Esophagus squamous epithelium (tissue), 4 donors: ENCODE results near the gene HOXC13.

Source experiments
- CTCF ChIP-seq, 6 experiments: fragments of 450-650 bp in 4 of 6; fragments of 200-600 bp in 2 of 6; sonication (generic) in 2 of 6; IDR thresholded peaks; one replicate each; pipeline ENCODE4 v1.5.1; 2016 to 2019; ENCODE audit warnings: antibody characterized with exemption in 6 of 6, mild to moderate bottlenecking in 4 of 6, moderate library complexity in 4 of 6
- POLR2A ChIP-seq, 4 donors: fragments of 450-650 bp; IDR thresholded peaks; one replicate each; pipeline ENCODE4 v1.6.1; 2017; ENCODE audit warnings: antibody characterized with exemption in 4 of 4, mild to moderate bottlenecking in 4 of 4, moderate library complexity in 3 of 4

GRCh38 chr12:53924521-53925405 lies 13.9 kb upstream of the HOXC13 start:
- TF ChIP-seq CTCF (IDR thresholded peaks at IDR 0.05): no peak
- TF ChIP-seq POLR2A (IDR thresholded peaks at IDR 0.05): no peak
